Rectal smooth muscle tissue (tissue), 1 donor: Measurements from ENCODE around the gene ARHGAP21.
"Not testable (repeated sequence)": the region's sequence is repeated elsewhere in the genome, so short reads cannot be mapped to it uniquely, and the experiment has no call there.

Source experiments
- H3K27ac ChIP-seq: one replicate; pipeline ENCODE4 v1.7.0; 2013; ENCODE audit warnings: low read depth, low read length, inconsistent platforms
- H3K27me3 ChIP-seq: one replicate; pipeline ENCODE4 v1.7.0; 2013; ENCODE audit warnings: low read length; ENCODE audit not compliant: control insufficient read depth, insufficient read depth
- H3K36me3 ChIP-seq: one replicate; pipeline ENCODE4 v1.7.0; 2013; ENCODE audit warnings: low read length; ENCODE audit not compliant: control insufficient read depth, insufficient read depth
- H3K4me1 ChIP-seq: one replicate; pipeline ENCODE4 v1.7.0; 2013; ENCODE audit warnings: low read length; ENCODE audit not compliant: control insufficient read depth, insufficient read depth
- H3K4me3 ChIP-seq: one replicate; pipeline ENCODE4 v1.7.0; 2013; ENCODE audit warnings: low read length
- H3K9ac ChIP-seq: one replicate; pipeline ENCODE4 v1.7.0; 2013; ENCODE audit warnings: low read length

Gene ARHGAP21

DNA sequence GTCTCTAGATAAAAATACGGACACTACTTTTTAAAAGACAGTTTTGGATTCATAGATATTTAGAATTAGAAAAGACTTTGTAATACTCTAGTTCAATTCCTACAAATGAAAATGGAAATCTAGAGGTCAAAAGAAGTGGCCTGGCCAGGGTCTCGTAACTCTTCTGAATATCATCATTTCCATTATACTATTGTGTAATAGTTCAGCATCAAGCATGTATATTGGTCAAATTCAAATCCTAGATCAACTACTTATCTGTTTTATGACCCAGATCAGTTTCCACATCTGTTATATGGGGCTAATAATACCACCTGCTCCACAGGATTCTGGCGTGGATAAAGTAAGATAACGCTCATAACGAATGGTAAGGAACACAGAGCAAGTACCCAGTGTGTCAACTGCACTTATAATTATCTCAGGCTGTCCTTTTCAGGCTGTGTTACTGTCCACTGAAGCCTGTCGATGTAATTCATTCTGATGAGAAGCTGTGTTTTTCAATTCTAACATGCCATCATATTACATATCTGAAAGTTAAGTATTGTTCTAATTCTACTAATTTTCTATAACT, 54.3 kb downstream of the ARHGAP21 start:
- Histone ChIP-seq H3K9ac (no peak overlapping the region), H3K4me3 (no peak overlapping the region), H3K27me3 (no peaks in the 10 kb centered on the region), H3K4me1 (no peaks in the 10 kb centered on the region), H3K36me3 (no peaks in the 10 kb centered on the region), H3K27ac (no peak overlapping the region)

GRCh38 chr10:24668247-24668646, 55.4 kb downstream of the ARHGAP21 start:
- Histone ChIP-seq H3K9ac (no peak overlapping the region), H3K27ac (no peak overlapping the region), H3K36me3 (no peaks in the 10 kb centered on the region), H3K4me3 (no peak overlapping the region), H3K27me3 (no peaks in the 10 kb centered on the region), H3K4me1 (no peaks in the 10 kb centered on the region)

DNA sequence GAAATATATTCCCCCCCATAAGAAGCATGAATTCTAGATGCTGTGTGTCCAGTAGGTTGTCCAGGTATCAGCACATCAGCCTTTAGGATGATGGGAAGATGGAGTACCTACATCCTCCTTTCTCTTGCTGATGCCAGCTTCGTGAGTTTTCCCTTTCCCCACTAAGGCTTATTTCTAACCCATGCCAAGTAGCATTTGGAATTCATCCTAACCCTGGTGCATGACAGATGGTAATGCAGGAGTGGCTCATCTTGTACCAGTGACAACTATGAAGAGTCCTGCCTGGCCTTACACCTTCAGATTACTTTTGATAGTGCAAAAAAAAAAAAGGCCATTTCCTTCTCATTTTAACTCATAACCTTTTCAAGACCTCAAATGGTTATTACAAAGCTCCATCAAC, 58.7 kb downstream of the ARHGAP21 start:
- Histone ChIP-seq H3K27me3 (no peaks in the 10 kb centered on the region), H3K36me3 (no peaks in the 10 kb centered on the region), H3K27ac (no peak overlapping the region), H3K4me1 (no peaks in the 10 kb centered on the region), H3K4me3 (no peak overlapping the region), H3K9ac (no peak overlapping the region)

DNA sequence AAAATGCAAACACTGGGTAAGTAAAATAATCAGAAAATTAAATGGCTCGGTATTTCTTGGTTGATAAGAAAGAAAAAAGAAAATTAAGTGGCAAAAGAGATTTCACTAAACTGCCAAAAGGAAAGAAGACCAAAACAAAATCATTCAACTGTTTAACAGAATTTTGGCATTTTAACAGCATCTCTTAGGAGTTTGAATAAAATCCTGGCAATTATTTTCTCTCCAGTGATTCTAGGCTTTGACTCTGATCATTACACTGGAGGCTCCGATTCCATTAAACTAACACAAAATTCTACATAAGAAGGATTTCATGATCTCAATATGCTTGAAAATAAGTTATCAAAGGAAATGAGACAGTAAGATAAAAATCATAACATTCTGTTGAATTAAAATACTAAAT, 62.3 kb downstream of the ARHGAP21 start:
- H3K4me1 ChIP-seq, result no peaks in the 10 kb centered on the region
- no peak overlapping the region for H3K9ac ChIP-seq
- no peaks in the 10 kb centered on the region for H3K27me3 ChIP-seq
- H3K36me3 ChIP-seq, result no peaks in the 10 kb centered on the region
- H3K4me3 ChIP-seq, result no peak overlapping the region
- H3K27ac ChIP-seq, result no peak overlapping the region

- not testable (repeated sequence) for H3K4me1 ChIP-seq, H3K9ac ChIP-seq, H3K27me3 ChIP-seq, H3K27ac ChIP-seq, H3K36me3 ChIP-seq, H3K4me3 ChIP-seq
Measured at GRCh38 chr10:24658319-24658718, 65.4 kb downstream of the ARHGAP21 start.

DNA sequence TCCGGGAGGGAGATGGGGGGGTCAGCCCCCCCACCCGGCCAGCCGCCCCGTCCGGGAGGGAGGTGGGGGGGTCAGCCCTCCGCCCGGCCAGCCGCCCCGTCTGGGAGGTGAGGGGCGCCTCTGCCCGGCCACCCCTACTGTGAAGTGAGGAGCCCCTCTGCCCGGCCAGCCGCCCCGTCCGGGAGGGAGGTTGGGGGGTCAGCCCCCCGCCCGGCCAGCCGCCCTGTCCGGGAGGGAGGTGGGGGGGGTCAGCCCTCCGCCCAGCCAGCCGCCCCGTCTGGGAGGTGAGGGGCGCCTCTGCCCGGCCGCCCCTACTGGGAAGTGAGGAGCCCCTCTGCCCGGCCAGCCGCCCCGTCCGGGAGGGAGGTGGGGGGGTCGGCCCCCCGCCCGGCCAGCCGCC, 67.4 kb downstream of the ARHGAP21 start:
- not testable (repeated sequence) for H3K27ac ChIP-seq, H3K4me3 ChIP-seq, H3K4me1 ChIP-seq, H3K9ac ChIP-seq, H3K27me3 ChIP-seq, H3K36me3 ChIP-seq

GRCh38 chr10:24652381-24652957, 71.2 kb downstream of the ARHGAP21 start:
- Histone ChIP-seq H3K36me3 (peaks cover 3% of the 10 kb centered on the region), H3K9ac (no peak overlapping the region), H3K4me1 (no peaks in the 10 kb centered on the region), H3K27me3 (no peaks in the 10 kb centered on the region), H3K27ac (no peak overlapping the region), H3K4me3 (no peak overlapping the region)

DNA sequence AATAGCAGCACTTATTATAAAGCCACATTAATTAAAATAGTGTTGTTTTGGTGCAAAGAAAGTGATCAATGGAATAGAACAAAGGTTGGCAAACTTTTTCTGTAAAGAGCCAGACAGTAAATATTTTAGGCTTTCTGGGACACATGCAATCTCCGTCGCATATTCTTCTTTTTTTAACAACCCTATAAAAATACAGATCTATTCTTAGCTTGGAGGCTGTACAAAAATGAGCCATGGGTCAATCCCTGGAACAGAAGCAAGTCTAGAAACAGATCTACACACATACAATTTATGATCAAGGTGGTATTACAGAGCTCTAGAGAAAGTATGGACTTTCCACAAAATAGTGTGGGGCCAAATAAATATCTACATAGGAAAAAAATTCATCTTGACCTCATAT, 71.8 kb downstream of the ARHGAP21 start:
- no peak overlapping the region for H3K9ac ChIP-seq
- H3K36me3 ChIP-seq, result peaks cover 3% of the 10 kb centered on the region
- H3K27ac ChIP-seq, result no peak overlapping the region
- H3K4me1 ChIP-seq, result no peaks in the 10 kb centered on the region
- H3K4me3 ChIP-seq, result no peak overlapping the region
- H3K27me3 ChIP-seq, result no peaks in the 10 kb centered on the region

DNA sequence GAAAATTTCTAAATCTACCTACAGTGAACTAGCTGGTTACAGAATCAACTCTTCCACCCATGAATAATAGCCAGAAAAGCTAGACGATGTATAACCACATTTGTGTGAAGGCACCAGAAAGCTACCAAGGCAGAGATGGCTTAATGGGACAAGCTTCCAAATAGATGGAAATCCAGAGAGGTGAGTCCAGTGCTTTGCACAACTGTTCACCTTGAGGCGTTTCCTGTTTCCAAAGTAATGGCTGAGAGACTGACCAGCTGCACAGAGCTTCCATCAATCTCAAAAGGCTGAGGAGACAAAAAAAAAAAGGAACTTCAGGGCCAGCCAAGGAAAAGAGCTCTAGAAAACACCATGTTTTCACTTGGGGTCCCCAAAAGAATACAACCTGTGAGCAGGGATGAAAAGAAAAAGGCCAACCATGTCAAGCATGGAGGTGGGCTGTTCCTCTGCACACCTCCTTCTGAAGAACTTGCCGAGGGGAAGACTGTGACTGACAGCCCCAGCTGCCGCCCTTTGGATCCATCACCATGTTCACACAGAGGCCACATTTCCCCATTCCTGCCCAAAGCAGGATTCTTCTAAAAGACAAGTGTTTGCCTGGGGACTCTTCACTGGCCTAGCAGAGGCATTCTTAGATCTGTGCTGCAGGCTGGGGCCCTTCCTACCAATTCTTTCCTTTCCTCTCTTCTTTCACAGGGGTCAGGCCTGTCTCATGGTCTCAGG, 72.9 kb downstream of the ARHGAP21 start:
- Histone ChIP-seq H3K27me3 (no peaks in the 10 kb centered on the region), H3K9ac (no peak overlapping the region), H3K27ac (no peak overlapping the region), H3K36me3 (peaks cover 3% of the 10 kb centered on the region), H3K4me3 (no peak overlapping the region), H3K4me1 (no peaks in the 10 kb centered on the region)

- no peaks in the 10 kb centered on the region for H3K27me3 ChIP-seq
- H3K4me1 ChIP-seq, result peaks cover 3% of the 10 kb centered on the region
- no peak overlapping the region for H3K27ac ChIP-seq
- no peaks in the 10 kb centered on the region for H3K36me3 ChIP-seq
- no peak overlapping the region for H3K4me3 ChIP-seq
- no peak overlapping the region for H3K9ac ChIP-seq
Measured at GRCh38 chr10:24645784-24646183, 77.9 kb downstream of the ARHGAP21 start.

DNA sequence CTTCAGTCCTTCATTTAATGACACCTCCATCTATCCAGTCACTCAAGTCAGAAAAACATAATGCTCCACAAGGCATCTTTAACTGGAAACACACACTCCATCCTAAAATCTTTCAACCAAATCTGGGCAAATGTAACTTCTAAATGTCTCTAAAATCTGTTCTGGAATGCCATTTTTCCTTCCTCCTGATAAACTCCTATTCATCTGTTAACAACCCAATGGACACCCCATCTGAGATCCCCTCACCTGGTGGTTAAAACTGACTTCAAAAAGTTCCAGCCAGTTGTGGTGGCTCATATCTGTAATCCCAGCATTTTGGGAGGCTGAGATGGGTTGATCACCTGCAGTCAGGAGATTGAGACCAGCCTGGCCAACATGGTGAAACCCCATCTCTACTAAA, 78.7 kb downstream of the ARHGAP21 start:
- H3K9ac ChIP-seq, result no peak overlapping the region
- no peak overlapping the region for H3K4me3 ChIP-seq
- H3K36me3 ChIP-seq, result no peaks in the 10 kb centered on the region
- peaks cover 3% of the 10 kb centered on the region for H3K4me1 ChIP-seq
- no peaks in the 10 kb centered on the region for H3K27me3 ChIP-seq
- H3K27ac ChIP-seq, result no peak overlapping the region

GRCh38 chr10:24643679-24644209, 79.9 kb downstream of the ARHGAP21 start:
- Histone ChIP-seq H3K9ac (no peak overlapping the region), H3K27me3 (no peaks in the 10 kb centered on the region), H3K36me3 (no peaks in the 10 kb centered on the region), H3K4me3 (no peak overlapping the region), H3K4me1 (peaks cover 3% of the 10 kb centered on the region), H3K27ac (no peak overlapping the region)
